Cerebellar nuclear complex (tissue), 1 donor: Measurements from ENCODE around the gene UCK2.

Experiments
- DNase-seq, 2 experiments: peaks; one replicate each; lab custom pipeline; 2025; lab: John Stamatoyannopoulos, UW

Gene UCK2

DNA sequence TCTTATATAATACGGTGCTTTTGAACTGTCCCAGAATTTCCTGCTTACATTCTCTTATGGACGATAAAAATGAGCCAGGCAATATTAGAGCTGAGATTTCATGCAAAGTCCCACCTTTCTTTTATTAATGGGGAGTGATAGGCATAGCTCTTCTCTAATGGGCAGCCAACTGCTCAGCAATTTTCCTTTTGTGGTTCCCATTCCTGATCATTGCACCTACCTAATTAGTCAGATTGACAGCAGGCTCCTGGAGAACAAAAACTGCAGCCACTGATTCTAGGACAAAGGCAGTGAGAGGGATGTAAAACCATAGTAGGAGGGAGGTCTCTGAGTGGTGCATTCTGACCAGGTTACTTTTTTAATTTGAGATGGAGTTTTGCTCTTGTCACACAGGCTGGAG lies 110.4 kb downstream of the UCK2 start:
- DNase-seq: no peak

DNA sequence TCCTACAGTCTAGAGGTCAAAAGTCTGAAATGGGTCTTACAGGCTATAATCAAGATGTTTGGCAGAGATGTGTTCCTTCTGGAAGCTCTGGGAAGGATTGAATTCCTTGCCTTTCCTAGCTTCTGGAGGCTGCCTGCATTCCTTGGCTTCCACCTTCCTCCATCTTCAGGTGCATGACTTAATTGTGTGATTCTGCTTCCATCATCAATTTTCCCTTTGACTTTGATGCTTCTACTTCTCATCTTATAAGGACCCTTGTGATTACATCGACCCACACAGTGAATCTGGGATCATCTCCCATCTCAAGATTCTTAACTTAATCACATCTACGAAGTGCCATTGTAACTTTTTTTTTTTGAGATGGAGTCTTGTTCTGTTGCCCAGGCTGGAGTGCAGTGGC lies 111.4 kb downstream of the UCK2 start:
- no peak for DNase-seq

DNA sequence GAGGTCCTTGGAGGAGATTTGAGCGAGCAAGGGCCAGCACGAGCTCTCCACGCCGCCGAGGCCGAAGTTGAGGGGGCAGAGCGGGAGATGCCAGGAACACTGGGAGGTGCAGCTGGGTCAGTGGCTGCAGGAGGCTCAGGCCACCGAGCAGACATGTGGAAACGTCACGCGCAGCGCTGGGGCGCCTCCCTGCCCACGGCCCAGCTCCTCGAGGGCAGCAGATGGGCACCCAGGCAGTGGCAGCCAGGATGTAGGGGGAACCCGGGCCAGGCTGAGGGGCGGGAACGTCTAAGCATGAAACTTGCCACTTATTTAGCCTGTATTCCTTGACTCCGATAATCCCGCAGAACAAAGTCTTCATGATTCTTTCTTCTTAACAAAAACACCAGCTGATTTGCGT lies 114.1 kb downstream of the UCK2 start:
- DNase-seq: no peak

DNA sequence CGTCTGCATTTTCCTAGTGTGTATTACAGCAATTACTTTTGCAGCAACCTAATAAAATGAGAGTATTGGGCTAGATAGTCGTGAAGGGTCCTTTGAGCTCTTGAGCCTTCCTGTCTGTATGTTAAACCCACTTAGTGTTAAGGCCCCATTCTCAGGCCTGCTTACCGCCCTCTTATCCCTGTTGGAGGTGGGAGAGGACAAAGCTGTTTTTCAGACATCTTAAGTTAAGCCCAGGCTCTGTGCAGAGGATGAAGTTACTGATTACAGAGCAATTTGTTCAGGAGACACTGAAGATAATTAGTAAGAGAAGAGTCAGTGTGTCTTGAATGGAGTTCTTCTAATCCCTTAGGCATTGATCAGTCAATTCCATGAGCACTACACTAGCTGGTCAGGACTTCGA lies 114.6 kb downstream of the UCK2 start:
- no peak for DNase-seq

DNA sequence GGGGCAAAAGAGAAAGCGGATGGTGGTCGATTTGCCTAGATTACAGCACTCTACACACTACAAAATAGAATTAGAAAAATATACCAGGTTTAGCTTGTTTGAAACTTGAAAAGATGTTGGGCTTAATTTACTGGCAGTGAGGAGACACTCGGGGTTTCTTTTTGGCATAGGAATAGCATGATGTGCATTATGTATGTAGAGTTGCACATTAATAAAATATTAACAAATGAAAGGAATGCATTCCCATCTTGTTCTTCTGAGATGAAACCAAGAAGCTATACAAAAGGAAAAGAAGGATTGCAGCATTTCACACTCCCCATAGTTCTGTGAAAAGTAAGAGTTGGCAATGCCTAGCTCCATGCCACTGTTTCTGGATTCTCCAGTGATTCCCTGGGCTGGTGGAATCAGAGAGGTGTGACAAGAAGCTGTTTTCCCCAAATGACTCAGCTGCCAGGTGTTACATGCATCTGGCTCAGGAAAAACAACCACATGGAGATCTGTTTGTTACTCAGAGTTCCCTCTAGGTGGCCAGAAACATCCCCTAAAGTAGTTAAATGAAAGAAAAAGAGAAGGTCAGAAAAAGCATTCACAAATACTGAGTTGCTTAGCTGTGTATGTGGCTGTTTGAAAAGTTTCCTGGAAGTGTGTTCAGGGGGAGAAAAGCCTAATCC lies 115.6 kb downstream of the UCK2 start:
- no peak for DNase-seq

DNA sequence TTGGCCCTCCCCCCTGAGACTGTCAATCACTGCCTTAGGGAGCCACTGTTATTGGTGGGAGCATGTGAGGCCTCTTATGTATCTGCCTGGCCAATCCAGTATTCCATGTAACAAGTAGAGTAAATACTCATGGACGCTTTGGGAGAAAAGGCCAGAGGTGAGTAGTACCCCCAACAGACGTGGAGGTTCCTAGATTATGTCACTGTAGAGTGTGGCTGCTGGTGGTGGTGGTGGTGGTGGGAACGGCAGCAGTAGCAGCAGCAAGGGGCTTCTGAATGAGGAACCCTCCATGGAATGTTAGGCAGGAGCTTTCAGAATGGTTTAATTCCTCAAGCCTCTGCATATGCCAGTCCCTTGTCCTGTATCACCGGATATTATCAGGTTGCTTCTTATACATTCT lies 118.5 kb downstream of the UCK2 start:
- no peak for DNase-seq

DNA sequence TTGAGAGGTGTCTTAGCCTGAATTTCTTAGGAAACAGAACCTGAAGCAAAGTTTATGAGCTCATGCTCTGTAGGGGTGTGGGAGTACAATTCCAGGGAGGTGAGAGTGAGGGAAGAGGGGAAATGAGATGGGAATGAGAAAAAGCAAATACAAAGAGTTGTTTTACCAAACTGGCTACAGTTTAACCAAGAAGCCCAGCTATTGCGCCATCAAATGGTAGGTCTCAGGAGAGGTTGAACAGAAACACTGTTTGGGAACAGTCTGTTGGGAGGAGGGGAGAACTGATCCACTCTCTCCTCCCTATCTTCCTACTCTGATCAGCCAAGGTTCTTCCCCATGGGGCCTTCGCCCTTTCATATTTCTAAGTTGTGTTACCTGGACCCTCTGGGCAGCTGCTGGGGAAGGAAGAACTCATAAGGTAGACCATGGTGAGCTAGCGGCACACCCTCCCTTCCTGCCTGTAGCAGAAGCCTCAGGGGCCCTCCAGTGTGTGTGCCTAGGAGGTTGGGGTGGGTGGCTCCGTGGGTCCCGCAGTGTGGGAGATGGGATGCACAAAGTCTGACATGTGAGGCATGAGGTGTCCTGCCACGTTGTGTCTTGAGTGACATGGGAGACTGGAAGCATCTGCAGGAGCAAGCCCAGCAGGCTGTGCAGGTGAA lies 120.5 kb downstream of the UCK2 start:
- DNase-seq: no peak

DNA sequence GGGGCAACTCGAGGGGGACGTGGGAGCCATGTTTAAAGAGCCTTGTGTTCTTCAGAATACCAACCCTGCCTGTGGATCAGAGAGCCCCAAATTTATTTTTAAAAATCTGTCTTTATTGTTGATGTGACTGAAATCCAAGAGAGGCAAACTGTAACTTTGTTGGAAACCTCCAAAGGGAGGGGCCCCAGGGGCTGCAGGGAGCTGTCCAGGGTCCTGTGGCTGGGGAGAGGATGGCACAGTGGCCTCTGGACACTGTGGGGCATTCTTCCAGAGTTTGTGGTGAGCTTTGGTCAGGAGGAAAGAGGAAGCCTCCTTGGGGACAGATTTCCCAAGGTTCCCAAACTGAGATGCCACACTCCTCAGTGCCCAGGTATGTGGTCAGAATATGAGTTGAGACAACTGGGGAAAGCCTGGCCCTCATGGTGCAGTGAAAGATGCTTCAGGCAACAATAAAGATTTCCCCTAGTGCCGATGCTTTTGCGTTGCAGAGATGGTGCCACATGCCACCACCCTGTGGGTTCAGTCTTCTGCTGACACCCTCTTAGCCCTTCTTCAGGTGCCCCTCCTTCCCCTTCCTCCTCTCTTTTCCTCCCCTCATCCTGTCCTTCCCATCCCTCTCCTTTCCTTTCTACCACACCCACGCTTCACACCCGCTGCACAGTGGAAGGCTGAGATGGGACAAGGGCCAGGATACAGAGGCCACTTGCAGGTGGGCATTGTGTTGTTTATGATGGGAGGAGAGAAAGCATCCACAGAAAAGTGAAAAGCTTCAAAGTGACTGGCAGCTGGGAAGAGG lies 122.1 kb downstream of the UCK2 start:
- no peak for DNase-seq

DNA sequence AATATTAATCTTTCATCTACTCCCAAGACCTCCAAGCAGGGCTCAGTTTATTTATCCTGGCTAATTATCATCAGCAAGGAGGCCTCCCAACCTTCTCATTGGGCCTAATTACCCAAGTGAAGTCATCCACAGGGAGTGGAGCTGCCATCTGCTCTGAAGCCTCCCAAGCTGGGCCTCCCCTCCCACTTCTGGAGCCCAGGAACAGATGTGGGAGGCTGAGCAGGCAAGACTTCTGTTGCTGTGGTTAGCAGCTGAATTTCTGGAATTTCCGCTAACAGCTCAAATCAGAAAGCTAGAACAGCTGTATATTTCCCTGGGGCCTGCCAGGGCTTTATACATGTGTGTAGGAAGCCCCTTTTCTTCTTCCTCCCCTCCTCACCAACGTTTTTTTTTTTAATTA lies 127.5 kb downstream of the UCK2 start:
- DNase-seq: no peak

DNA sequence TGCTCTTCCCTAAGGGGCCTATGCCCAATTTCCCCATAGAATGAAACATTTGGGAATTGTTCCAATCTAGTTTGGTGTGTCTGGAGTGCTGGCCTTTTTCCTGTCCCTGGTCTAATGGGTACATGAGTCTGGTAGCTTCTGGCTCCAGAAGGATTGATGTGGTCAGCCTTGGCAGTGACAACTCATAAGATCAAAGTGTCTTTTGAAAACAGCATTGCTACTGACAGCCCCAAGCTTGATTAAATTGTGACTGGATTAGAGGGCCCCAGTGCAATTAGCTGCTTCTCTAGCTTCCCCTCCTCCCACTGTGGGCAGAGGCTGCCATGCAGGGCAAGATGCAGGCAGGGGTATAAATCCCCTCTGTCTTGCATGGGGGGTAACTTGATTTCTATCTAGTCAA lies 130.9 kb downstream of the UCK2 start:
- no peak for DNase-seq

DNA sequence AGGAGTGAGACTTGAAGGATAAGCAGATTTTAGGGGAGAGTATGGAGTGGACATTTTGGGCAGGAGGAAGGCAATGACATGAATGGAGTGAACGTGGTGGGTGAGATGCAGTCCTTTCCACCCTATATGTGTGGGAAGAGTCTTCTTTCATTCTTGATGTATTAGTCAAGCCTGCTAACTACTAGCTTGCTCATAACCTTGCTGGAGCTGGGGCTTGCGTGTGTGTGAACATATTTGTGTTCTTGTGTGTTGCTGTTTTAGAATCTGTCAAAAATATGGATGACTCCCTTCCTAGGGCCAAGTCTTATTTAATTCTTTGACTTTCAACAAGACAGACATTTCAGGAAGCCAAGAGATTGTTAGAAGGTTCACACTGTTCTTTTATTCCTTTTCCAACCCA lies 132.7 kb downstream of the UCK2 start:
- no peak for DNase-seq

DNA sequence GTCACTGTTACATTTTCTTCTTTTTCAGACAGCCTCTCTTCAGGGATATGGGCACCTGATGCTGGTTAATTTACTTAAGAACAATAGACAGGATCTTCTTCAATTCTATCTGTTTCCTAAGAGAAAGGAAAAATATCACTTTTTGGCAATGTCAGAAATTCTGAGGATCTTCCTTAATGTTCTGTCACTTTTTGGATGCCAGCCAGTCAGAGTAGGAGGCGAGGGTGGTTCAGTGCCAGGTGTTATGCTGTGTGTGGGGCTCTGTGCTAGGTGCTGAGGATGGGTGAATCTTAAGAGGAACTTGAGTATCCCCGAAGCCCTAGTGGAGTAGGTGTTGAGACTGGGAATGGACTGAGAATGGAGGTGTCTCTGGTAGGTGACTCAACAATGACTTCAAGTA lies 133.5 kb downstream of the UCK2 start:
- no peak for DNase-seq
